Measurements from ENCODE around the gene IL23A. TPM values are rescaled to one million over a fixed set of nuclear protein-coding genes. Genes with fewer than 3 reads are reported as not detected.

Gene IL23A
- total RNA-seq, 1 experiment from 2014 or later = 17.5 TPM

DNA sequence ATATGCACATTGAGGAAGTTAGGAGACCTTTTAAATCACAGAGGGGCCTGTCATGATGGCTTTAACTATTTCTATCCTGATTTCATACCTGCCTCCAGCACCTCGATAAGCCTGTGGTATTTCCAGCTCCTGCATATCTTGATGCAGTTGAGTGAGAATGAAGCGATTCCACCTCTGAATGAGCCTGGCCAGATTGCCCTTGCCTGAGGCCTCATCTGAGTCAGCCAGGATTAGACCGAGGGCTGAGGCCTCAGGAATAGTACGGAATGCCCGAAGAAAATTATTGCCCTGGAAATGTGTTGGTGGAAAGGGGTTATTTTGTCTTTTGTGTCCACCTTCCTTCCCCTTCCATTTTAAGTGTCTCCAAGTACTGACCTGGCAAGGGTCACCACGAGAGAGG is 14.5 kb upstream of the IL23A start:
- no peak for TF ChIP-seq EZH2phosphoT487 (IDR thresholded peaks at IDR 0.05; ENCODE audit: borderline replicate concordance, low read length)
- TF ChIP-seq, protein P1, sequence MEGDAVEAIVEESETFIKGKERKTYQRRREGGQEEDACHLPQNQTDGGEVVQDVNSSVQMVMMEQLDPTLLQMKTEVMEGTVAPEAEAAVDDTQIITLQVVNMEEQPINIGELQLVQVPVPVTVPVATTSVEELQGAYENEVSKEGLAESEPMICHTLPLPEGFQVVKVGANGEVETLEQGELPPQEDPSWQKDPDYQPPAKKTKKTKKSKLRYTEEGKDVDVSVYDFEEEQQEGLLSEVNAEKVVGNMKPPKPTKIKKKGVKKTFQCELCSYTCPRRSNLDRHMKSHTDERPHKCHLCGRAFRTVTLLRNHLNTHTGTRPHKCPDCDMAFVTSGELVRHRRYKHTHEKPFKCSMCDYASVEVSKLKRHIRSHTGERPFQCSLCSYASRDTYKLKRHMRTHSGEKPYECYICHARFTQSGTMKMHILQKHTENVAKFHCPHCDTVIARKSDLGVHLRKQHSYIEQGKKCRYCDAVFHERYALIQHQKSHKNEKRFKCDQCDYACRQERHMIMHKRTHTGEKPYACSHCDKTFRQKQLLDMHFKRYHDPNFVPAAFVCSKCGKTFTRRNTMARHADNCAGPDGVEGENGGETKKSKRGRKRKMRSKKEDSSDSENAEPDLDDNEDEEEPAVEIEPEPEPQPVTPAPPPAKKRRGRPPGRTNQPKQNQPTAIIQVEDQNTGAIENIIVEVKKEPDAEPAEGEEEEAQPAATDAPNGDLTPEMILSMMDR (conservative IDR thresholded peaks at IDR 0.05; ENCODE audit: low read depth, low read length) = no peak
- no peak for TF ChIP-seq EZH2 (IDR thresholded peaks at IDR 0.05; ENCODE audit: low read length, unreplicated experiment)
- Histone ChIP-seq H4K20me1 (ENCODE audit: low read length) (no peaks in the 10 kb centered on the region), H3K79me2 (ENCODE audit: low read length) (no peaks in the 10 kb centered on the region), H3K9me2 (replicated peaks; ENCODE audit: low read length) (no peaks in the 10 kb centered on the region), H3K9ac (ENCODE audit: low read length) (no peak overlapping the region), H3K27ac (ENCODE audit: low read length) (no peak overlapping the region), H3K4me2 (ENCODE audit: low read length) (no peak overlapping the region), H2AFZ (ENCODE audit: low read length) (no peak overlapping the region), H3K4me3 (ENCODE audit: low read length) (no peak overlapping the region), H3K4me1 (ENCODE audit: insufficient read depth, low read length) (peaks cover 10% of the 10 kb centered on the region; the same call in 1 of the 2 replicates), H3F3A (ENCODE audit: low read length, unreplicated experiment) (no peaks in the 10 kb centered on the region), H3K9me3 (ENCODE audit: low read length) (no peaks in the 10 kb centered on the region), H3K36me3 (ENCODE audit: low read depth, low read length) (0 out of 2 replicates have a peak, but pooled peaks cover 2% of the 10 kb centered on the region), H3K27me3 (ENCODE audit: low read length) (no peaks in the 10 kb centered on the region)
- ChIA-PET CTCF (no interaction called here), POLR2A (ENCODE audit: unreplicated experiment) (no interaction called here)
- ATAC-seq (no peak), DNase-seq (no peak)
- intact Hi-C loops (cut with micrococcal nuclease) = no loop called here
- BruUV-seq (replicated peaks) = no TSS peak

DNA sequence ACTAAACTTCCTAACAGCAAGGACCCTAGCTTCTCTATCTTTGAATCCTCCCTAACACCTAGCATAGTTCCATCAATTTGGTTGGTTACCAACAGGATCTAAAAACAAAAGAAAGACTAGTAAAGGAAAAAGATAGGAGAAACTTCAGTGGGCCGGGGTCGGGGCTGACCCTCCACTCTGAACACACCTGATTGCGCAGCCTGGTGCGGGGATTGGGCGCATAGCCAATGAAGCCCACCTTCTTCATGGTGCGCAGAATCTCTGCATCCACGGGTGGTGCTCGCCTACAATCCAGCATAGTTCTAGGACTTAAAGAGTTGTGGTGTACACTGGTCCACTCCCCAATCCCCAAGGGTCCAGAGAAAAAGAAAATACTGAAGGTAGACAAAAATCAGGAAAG is 12.6 kb upstream of the IL23A start:
- 0 out of 2 replicates have a peak, but pooled peaks cover 2% of the 10 kb centered on the region for H3K36me3 ChIP-seq (ENCODE audit: low read depth, low read length)
- BruUV-seq (replicated peaks) = no TSS peak
- no peaks in the 10 kb centered on the region for H3K9me2 ChIP-seq (replicated peaks; ENCODE audit: low read length)
- no peak overlapping the region for H3K4me2 ChIP-seq (ENCODE audit: low read length)
- no peak overlapping the region for H2AFZ ChIP-seq (ENCODE audit: low read length)
- ATAC-seq (no peak), DNase-seq (no peak)
- H3K4me1 ChIP-seq (ENCODE audit: insufficient read depth, low read length) = peaks cover 10% of the 10 kb centered on the region; the same call in 1 of the 2 replicates
- no peak overlapping the region for H3K9ac ChIP-seq (ENCODE audit: low read length)
- CTCF ChIA-PET = no interaction called here
- H4K20me1 ChIP-seq (ENCODE audit: low read length) = no peaks in the 10 kb centered on the region
- no peaks in the 10 kb centered on the region for H3K79me2 ChIP-seq (ENCODE audit: low read length)
- intact Hi-C loops (cut with micrococcal nuclease) = no loop called here
- H3K4me3 ChIP-seq (ENCODE audit: low read length) = no peak overlapping the region
- POLR2A ChIA-PET (ENCODE audit: unreplicated experiment) = no interaction called here
- no peaks in the 10 kb centered on the region for H3F3A ChIP-seq (ENCODE audit: low read length, unreplicated experiment)
- H3K27me3 ChIP-seq (ENCODE audit: low read length) = no peaks in the 10 kb centered on the region
- TF ChIP-seq EZH2phosphoT487 (IDR thresholded peaks at IDR 0.05; ENCODE audit: borderline replicate concordance, low read length) (no peak), EZH2 (IDR thresholded peaks at IDR 0.05; ENCODE audit: low read length, unreplicated experiment) (no peak)
- TF ChIP-seq, protein P1 (conservative IDR thresholded peaks at IDR 0.05; ENCODE audit: low read depth, low read length) = no peak
- no peak overlapping the region for H3K27ac ChIP-seq (ENCODE audit: low read length)
- H3K9me3 ChIP-seq (ENCODE audit: low read length) = no peaks in the 10 kb centered on the region

DNA sequence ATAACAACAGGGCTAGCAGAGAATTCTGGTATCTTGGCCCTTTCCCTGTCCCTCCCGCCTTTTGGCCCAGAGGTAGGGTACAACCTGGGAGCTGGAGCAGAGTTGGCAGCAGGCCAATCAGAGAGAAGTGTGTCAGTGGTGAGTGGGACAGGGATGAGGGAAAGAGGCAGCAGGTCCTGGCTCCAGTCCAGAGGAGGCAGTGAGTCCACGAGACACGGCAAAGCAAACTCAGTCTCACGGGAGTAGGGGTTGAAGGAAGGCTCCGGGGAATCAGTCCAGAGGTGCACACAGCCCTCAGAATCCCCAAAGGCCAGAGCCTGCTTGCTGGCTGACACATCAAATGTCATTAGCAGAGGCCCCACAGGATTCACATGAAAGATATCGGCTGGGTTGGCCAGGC is 12.2 kb upstream of the IL23A start:
- TSS peak; percentile 13 for BruUV-seq (replicated peaks)
- no peak overlapping the region for H2AFZ ChIP-seq (ENCODE audit: low read length)
- no peaks in the 10 kb centered on the region for H3K79me2 ChIP-seq (ENCODE audit: low read length)
- H3K4me3 ChIP-seq (ENCODE audit: low read length) = no peak overlapping the region
- no peaks in the 10 kb centered on the region for H3K27me3 ChIP-seq (ENCODE audit: low read length)
- H3K4me1 ChIP-seq (ENCODE audit: insufficient read depth, low read length) = peaks cover 10% of the 10 kb centered on the region; the same call in 1 of the 2 replicates
- H4K20me1 ChIP-seq (ENCODE audit: low read length) = no peaks in the 10 kb centered on the region
- no peaks in the 10 kb centered on the region for H3F3A ChIP-seq (ENCODE audit: low read length, unreplicated experiment)
- TF ChIP-seq, protein P1 (conservative IDR thresholded peaks at IDR 0.05; ENCODE audit: low read depth, low read length) = no peak
- no peak for TF ChIP-seq EZH2phosphoT487 (IDR thresholded peaks at IDR 0.05; ENCODE audit: borderline replicate concordance, low read length)
- no peak for TF ChIP-seq EZH2 (IDR thresholded peaks at IDR 0.05; ENCODE audit: low read length, unreplicated experiment)
- ATAC-seq (no peak), DNase-seq (peak; percentile 42)
- ChIA-PET CTCF (no interaction called here), POLR2A (ENCODE audit: unreplicated experiment) (no interaction called here)
- no peaks in the 10 kb centered on the region for H3K9me3 ChIP-seq (ENCODE audit: low read length)
- H3K4me2 ChIP-seq (ENCODE audit: low read length) = no peak overlapping the region
- H3K36me3 ChIP-seq (ENCODE audit: low read depth, low read length) = 0 out of 2 replicates have a peak, but pooled peaks cover 2% of the 10 kb centered on the region
- H3K9ac ChIP-seq (ENCODE audit: low read length) = no peak overlapping the region
- intact Hi-C loops (cut with micrococcal nuclease) = no loop called here
- no peaks in the 10 kb centered on the region for H3K9me2 ChIP-seq (replicated peaks; ENCODE audit: low read length)
- no peak overlapping the region for H3K27ac ChIP-seq (ENCODE audit: low read length)

All from PC-3 (cell line).